Measurements from ENCODE around the gene ZNF577. TPM values are rescaled to one million over a fixed set of nuclear protein-coding genes. Genes with fewer than 3 reads are reported as not detected.

ZNF577 gene
- total RNA-seq, 1 donor from 2014 or later = 5.8 TPM

DNA sequence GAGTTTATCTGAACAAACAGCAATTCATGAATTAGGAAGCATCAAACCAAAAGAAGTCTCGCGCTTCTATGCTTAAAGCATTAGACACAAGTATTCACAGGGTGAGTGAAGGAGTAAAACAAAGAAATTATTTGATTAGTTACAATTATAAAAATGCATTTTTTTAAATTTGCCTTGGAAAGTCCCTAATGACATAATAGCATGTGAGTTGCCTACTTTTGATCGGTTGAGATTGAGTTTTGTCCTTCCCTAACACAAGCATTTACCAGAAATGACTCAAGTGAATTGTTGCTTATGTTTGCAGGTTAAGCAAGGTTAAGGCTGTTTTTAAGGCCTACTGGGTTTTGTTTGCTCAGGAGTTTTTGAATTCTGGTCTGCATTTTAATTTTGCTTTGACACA lies 17.5 kb upstream of the ZNF577 start:
- H3K27me3 Mint-ChIP-seq (ENCODE audit: low read depth) = peaks cover 4% of the 10 kb centered on the region
- peak overlapping the region; percentile 98 for H3K27ac Mint-ChIP-seq
- DNase-seq (ENCODE audit: low spot score) = no peak
- peaks cover 13% of the 10 kb centered on the region for H3K4me1 Mint-ChIP-seq (ENCODE audit: low read depth)
- H3K36me3 Mint-ChIP-seq (ENCODE audit: low read depth) = peaks cover 62% of the 10 kb centered on the region
- H3K9me3 Mint-ChIP-seq = peaks cover 83% of the 10 kb centered on the region
- H3K4me3 Mint-ChIP-seq (ENCODE audit: low read depth) = peak overlapping the region; percentile 99
- intact Hi-C loops (cut with micrococcal nuclease) = loop anchor here (1.0 to 10.0 kb wide), 4 partner anchors 22 to 290 kb away; partner anchors contain the start of genes PPP2R1A, ZNF350, ZNF613 and ZNF614

DNA sequence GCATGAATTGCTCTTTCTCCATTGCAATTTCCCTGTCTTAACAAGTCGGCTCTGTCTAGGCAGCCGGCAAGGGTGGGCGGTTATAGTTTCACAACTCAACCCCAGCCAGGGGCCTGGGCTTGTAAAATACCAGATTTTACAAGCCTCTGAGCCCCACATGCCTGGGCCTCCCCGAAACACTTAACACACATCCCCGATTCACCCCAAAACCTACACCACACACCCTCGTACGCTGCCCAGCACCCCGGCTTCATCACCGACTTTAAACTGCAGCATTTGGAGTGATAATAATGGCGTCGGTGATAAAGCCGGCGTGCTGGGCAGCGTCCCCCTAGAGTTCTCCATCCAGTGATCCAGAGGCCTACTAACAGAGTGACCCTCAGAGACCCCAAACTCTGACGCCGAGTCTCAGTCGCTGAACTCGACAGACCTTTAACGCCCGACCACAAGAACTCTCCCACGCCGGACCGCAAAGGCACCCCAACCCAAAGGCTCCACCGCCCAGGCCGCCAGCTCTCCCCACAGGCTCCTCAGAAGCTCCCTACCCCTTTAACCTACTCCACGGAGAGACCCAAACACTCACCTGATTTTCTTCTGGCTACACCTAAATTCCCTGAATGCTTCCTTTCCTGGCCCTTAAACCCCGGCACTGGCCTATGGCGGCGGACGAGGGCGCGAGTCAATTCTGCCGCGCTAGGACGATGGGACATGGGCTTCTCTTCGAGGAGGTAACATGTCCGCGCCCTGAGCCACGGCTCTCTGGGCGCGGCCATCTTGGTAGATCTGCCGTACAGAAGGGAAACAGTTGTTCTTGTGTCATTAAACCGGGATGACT lies 16.8 kb upstream of the ZNF577 start, which contains the start of gene ZNF649:
ZNF649 (minus strand) TSS at position 687 of the 835 bp plus-strand sequence. CDS start 4,910 bp downstream, outside the sequence.
- peaks cover 13% of the 10 kb centered on the region for H3K4me1 Mint-ChIP-seq (ENCODE audit: low read depth)
- intact Hi-C loops (cut with micrococcal nuclease) = loop anchor here (1.0 to 10.0 kb wide), 4 partner anchors 23 to 290 kb away; partner anchors contain the start of genes PPP2R1A, ZNF350, ZNF613 and ZNF614
- H3K27ac Mint-ChIP-seq = peak within 1 kb of the TSS; percentile 98
- H3K36me3 Mint-ChIP-seq (ENCODE audit: low read depth) = peaks cover 69% of the 10 kb centered on the region
- peak; percentile 72 for DNase-seq (ENCODE audit: low spot score)
- H3K9me3 Mint-ChIP-seq = peaks cover 85% of the 10 kb centered on the region
- H3K4me3 Mint-ChIP-seq (ENCODE audit: low read depth) = peak within 1 kb of the TSS; percentile 99
- H3K27me3 Mint-ChIP-seq (ENCODE audit: low read depth) = peaks cover 4% of the 10 kb centered on the region

DNA sequence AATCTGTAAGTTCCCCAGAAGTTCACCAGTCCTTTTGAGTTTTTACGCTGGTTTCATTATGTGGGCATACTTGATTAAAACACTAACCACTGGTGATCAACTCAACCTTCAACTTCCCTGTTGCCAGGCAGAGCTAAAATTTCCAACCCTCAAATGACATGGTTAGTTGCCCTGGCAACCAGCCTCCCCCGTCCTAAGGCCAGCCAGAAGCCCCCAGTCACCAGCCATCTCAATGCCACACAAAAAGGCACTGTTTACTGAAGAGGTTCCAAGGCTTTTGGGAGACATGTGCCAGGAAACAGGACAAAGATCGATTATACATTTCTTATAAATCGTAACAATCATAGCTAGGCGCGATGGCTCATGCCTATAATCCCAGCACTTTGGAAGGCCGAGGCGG lies 15.4 kb upstream of the ZNF577 start:
- peaks cover 82% of the 10 kb centered on the region for H3K36me3 Mint-ChIP-seq (ENCODE audit: low read depth)
- H3K27me3 Mint-ChIP-seq (ENCODE audit: low read depth) = peaks cover 4% of the 10 kb centered on the region
- peak overlapping the region; percentile 58 for H3K4me3 Mint-ChIP-seq (ENCODE audit: low read depth)
- peaks cover 13% of the 10 kb centered on the region for H3K4me1 Mint-ChIP-seq (ENCODE audit: low read depth)
- peaks cover 80% of the 10 kb centered on the region for H3K9me3 Mint-ChIP-seq
- intact Hi-C loops (cut with micrococcal nuclease) = loop anchor here (10.0 kb wide), 2 partner anchors 122 to 292 kb away; partner anchors contain the start of genes PPP2R1A and ZNF614
- no peak overlapping the region for H3K27ac Mint-ChIP-seq
- DNase-seq (ENCODE audit: low spot score) = no peak

- Mint-ChIP-seq H3K4me3 (ENCODE audit: low read depth) (no peak overlapping the region), H3K9me3 (peaks cover 79% of the 10 kb centered on the region), H3K27me3 (ENCODE audit: low read depth) (no peaks in the 10 kb centered on the region), H3K4me1 (ENCODE audit: low read depth) (peaks cover 13% of the 10 kb centered on the region), H3K27ac (no peak overlapping the region), H3K36me3 (ENCODE audit: low read depth) (peaks cover 90% of the 10 kb centered on the region)
- intact Hi-C loops (cut with micrococcal nuclease) = loop anchor here (10.0 kb wide), 2 partner anchors 123 to 293 kb away; partner anchors contain the start of genes PPP2R1A and ZNF614
- no peak for DNase-seq (ENCODE audit: low spot score)
Measured at GRCh38 chr19:51901860-51902259, 14.1 kb upstream of the ZNF577 start.

DNA sequence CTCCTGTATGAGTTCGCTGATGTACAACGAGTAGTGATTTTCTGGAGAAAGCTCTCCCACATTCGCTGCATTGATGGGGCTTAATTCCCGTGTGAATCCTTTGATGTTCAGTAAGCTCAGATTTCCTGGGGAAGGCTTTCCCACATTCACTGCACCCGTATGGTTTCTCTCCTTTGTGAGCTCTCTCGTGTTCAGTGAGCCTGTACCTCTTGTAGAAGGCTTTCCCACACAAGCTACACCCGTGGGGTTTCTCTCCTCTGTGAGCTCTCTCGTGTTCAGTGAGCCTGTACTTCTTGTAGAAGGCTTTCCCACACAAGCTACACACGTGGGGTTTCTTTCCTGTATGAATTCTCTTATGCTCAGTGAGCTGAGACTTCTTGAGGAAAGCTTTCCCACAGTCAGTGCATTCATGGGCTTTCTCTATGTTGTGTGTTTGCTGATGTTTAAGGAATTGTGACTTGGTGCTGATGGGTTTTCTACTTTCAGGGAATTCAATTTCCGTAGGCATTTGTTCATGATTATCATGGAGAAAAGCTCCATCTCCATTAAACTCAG lies 3.5 kb upstream of the ZNF577 start:
- Mint-ChIP-seq H3K9me3 (peaks cover 87% of the 10 kb centered on the region), H3K4me1 (ENCODE audit: low read depth) (no peaks in the 10 kb centered on the region), H3K27me3 (ENCODE audit: low read depth) (no peaks in the 10 kb centered on the region), H3K36me3 (ENCODE audit: low read depth) (peaks cover 96% of the 10 kb centered on the region), H3K27ac (no peak overlapping the region), H3K4me3 (ENCODE audit: low read depth) (no peak overlapping the region)
- no peak for DNase-seq (ENCODE audit: low spot score)
- intact Hi-C loops (cut with micrococcal nuclease) = no loop called here

DNA sequence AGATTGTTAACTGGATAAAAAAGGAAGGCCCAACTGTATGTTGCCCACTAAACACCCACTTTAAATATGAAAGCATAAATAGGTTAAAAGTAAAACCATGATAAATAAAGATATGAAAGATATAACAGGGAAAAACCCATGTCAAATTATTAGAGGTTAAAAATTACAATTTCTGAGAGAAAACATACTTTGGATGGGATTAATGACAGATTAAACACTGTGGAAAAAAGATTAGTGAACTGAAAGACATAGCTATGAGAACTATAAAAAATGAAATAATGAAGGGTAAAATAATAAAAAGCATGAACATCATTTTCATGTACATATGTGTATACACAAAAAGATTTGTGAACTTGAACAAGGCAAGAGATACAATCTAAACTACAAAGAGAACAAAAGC lies 2.2 kb upstream of the ZNF577 start:
- peaks cover 90% of the 10 kb centered on the region for H3K36me3 Mint-ChIP-seq (ENCODE audit: low read depth)
- H3K27me3 Mint-ChIP-seq (ENCODE audit: low read depth) = no peaks in the 10 kb centered on the region
- H3K27ac Mint-ChIP-seq = no peak overlapping the region
- no peak overlapping the region for H3K4me3 Mint-ChIP-seq (ENCODE audit: low read depth)
- no peaks in the 10 kb centered on the region for H3K4me1 Mint-ChIP-seq (ENCODE audit: low read depth)
- no peak for DNase-seq (ENCODE audit: low spot score)
- intact Hi-C loops (cut with micrococcal nuclease) = no loop called here
- peaks cover 89% of the 10 kb centered on the region for H3K9me3 Mint-ChIP-seq

- Mint-ChIP-seq H3K36me3 (ENCODE audit: low read depth) (peaks cover 70% of the 10 kb centered on the region), H3K4me1 (ENCODE audit: low read depth) (no peaks in the 10 kb centered on the region), H3K27me3 (ENCODE audit: low read depth) (no peaks in the 10 kb centered on the region), H3K27ac (no peak overlapping the region), H3K4me3 (ENCODE audit: low read depth) (no peak overlapping the region), H3K9me3 (peaks cover 85% of the 10 kb centered on the region)
- intact Hi-C loops (cut with micrococcal nuclease) = no loop called here
- DNase-seq (ENCODE audit: low spot score) = no peak
Measured at GRCh38 chr19:51884713-51885112, 3.0 kb downstream of the ZNF577 start.

DNA sequence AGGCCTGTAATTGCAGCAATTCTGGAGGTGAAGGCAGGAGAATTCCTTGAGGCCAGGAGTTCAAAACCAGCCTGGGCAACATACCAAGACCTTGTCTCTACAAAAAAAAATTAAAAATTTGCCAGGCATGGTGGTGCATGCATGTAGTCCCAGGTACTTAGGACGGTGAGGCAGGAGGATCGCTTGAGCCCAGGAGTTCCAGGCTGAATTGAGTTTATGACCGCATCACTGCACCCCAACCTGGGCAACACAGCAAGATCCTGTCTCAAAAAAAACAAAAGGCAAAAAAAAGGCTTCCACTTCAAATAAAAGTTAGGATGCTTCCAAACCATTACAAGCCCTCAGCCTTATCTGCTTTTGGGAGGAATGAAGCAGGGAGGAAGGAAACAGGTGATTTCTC lies 5.2 kb downstream of the ZNF577 start:
- no peak overlapping the region for H3K27ac Mint-ChIP-seq
- no peak for DNase-seq (ENCODE audit: low spot score)
- peaks cover 70% of the 10 kb centered on the region for H3K36me3 Mint-ChIP-seq (ENCODE audit: low read depth)
- no peaks in the 10 kb centered on the region for H3K27me3 Mint-ChIP-seq (ENCODE audit: low read depth)
- no peak overlapping the region for H3K4me3 Mint-ChIP-seq (ENCODE audit: low read depth)
- peaks cover 82% of the 10 kb centered on the region for H3K9me3 Mint-ChIP-seq
- intact Hi-C loops (cut with micrococcal nuclease) = no loop called here
- H3K4me1 Mint-ChIP-seq (ENCODE audit: low read depth) = no peaks in the 10 kb centered on the region

DNA sequence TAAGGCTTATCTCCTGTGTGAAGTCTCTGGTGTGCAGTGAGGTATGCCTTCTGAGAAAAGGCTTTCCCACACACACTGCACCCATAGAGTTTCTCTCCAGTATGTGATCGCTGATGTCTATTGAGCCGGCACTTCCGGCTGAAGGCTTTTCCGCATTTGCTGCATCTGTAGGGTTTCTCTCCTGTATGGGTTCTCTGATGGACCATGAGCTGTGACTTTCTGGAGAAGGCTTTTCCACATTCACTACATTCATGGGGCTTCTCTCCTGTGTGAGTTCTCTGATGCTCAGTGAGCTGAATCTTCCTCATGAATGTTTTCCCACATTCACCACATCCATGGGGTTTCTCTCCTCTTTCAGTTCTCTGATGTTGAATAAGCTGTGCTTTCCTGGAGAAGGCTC lies 14.7 kb downstream of the ZNF577 start:
- H3K27me3 Mint-ChIP-seq (ENCODE audit: low read depth) = no peaks in the 10 kb centered on the region
- intact Hi-C loops (cut with micrococcal nuclease) = no loop called here
- H3K4me3 Mint-ChIP-seq (ENCODE audit: low read depth) = no peak overlapping the region
- H3K4me1 Mint-ChIP-seq (ENCODE audit: low read depth) = no peaks in the 10 kb centered on the region
- H3K36me3 Mint-ChIP-seq (ENCODE audit: low read depth) = peaks cover 67% of the 10 kb centered on the region
- no peak overlapping the region for H3K27ac Mint-ChIP-seq
- peaks cover 96% of the 10 kb centered on the region for H3K9me3 Mint-ChIP-seq
- no peak for DNase-seq (ENCODE audit: low spot score)

DNA sequence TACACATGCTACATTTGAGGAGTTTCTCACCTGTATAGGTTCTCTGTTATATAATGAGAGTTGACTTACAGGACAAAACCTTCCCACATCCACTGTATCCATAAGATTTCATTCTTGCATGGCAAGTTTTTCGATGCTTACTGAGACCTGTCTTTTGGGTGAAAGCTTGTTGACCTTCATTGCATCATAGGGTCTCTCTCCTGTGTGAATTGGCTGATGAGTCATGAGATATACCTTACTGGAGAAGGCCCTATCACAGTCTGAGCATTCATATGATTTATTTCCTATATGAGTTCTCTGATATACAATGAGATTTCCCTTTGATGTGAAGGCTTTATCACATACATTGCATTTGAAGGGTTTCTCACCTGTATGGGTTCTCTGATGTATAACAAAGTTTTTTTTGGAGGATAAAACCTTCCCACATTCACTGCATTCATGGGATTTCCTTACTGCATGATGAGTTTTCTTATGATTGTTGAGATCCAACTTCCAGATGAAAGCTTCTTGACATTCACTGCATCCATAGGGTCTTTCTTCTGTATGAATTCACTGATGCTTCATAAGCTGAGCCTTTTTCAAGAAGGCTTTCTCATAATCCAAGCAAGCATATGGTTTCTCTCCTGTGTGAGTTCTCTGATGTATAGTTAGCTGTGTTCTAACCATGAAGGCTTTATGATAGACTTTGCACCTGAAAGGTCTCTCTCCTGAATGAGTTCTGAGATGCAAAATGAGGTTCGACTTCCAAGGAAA lies 25.7 kb downstream of the ZNF577 start:
- Mint-ChIP-seq H3K4me1 (ENCODE audit: low read depth) (no peaks in the 10 kb centered on the region), H3K27ac (no peak overlapping the region), H3K36me3 (ENCODE audit: low read depth) (peaks cover 17% of the 10 kb centered on the region), H3K27me3 (ENCODE audit: low read depth) (no peaks in the 10 kb centered on the region), H3K4me3 (ENCODE audit: low read depth) (no peak overlapping the region), H3K9me3 (peaks cover 82% of the 10 kb centered on the region)
- DNase-seq (ENCODE audit: low spot score) = no peak
- intact Hi-C loops (cut with micrococcal nuclease) = no loop called here

- H3K27ac Mint-ChIP-seq = no peak overlapping the region
- H3K9me3 Mint-ChIP-seq = peaks cover 52% of the 10 kb centered on the region
- DNase-seq (ENCODE audit: low spot score) = no peak
- H3K27me3 Mint-ChIP-seq (ENCODE audit: low read depth) = no peaks in the 10 kb centered on the region
- H3K36me3 Mint-ChIP-seq (ENCODE audit: low read depth) = no peaks in the 10 kb centered on the region
- H3K4me1 Mint-ChIP-seq (ENCODE audit: low read depth) = no peaks in the 10 kb centered on the region
- no peak overlapping the region for H3K4me3 Mint-ChIP-seq (ENCODE audit: low read depth)
- intact Hi-C loops (cut with micrococcal nuclease) = no loop called here
Measured at GRCh38 chr19:51837145-51837544, 50.6 kb downstream of the ZNF577 start.

- no peak for DNase-seq (ENCODE audit: low spot score)
- Mint-ChIP-seq H3K4me1 (ENCODE audit: low read depth) (no peaks in the 10 kb centered on the region), H3K4me3 (ENCODE audit: low read depth) (no peak overlapping the region), H3K27me3 (ENCODE audit: low read depth) (no peaks in the 10 kb centered on the region), H3K27ac (no peak overlapping the region), H3K9me3 (peaks cover 68% of the 10 kb centered on the region), H3K36me3 (ENCODE audit: low read depth) (no peaks in the 10 kb centered on the region)
- intact Hi-C loops (cut with micrococcal nuclease) = no loop called here
Measured at GRCh38 chr19:51830274-51830673, 57.5 kb downstream of the ZNF577 start.

Measured in activated T-helper 2 cell treated with anti-CD3 and anti-CD28 coated beads, Interferon-gamma antibody, Interleukin-2, Interleukin-4, amounts not matched to agents 10 μg/mL and 5 μg/mL and 100 μg/mL, durations not matched to agents 14 hours and 24 hours and 36 hours (primary cell).